NT2/D1 (cell line): ENCODE data around the gene ISM2.

ENCODE experiments used
- SUZ12 ChIP-seq: IDR thresholded peaks from 2 replicates; pipeline ENCODE4 v1.6.1; 2011; ENCODE audit not compliant: insufficient read length, insufficient read depth; ENCODE audit errors: extremely low read depth
- YY1 ChIP-seq: IDR thresholded peaks from 2 replicates; pipeline ENCODE4 v1.6.1; 2011; ENCODE audit not compliant: insufficient read length, insufficient read depth
- ZNF274 ChIP-seq: IDR thresholded peaks from 2 replicates; pipeline ENCODE4 v1.6.1; 2011; ENCODE audit warnings: mild to moderate bottlenecking, low read depth, low read length

GRCh38 chr14:77491056-77491455 is 7.6 kb downstream of the ISM2 start:
- TF ChIP-seq ZNF274 (no peak), SUZ12 (no peak), YY1 (no peak)
